Kidney (tissue), 14 donors: ENCODE measurements around the gene SPOCK1. TPM values are rescaled to one million over a fixed set of nuclear protein-coding genes. Genes with fewer than 3 reads are reported as not detected.

Experiments
- DNase-seq, 5 donors: peaks; one replicate each; pipeline ENCODE4 v3.0.0-alpha.2; 2013 to 2020
- FAIRE-seq: peaks from 2 replicates; lab custom pipeline; 2012; peaks lifted over from hg19 to GRCh38; lab: Jason Lieb, UNC
- H3K27ac ChIP-seq, 2 donors: one replicate each; pipeline ENCODE4 v1.7.0; 2013; ENCODE audit warnings: low read depth in 2 of 2, low read length in 2 of 2, inconsistent platforms in 1 of 2
- H3K27me3 ChIP-seq: one replicate; pipeline ENCODE4 v1.7.1; 2013; ENCODE audit warnings: low read length, inconsistent platforms; ENCODE audit not compliant: control insufficient read depth, insufficient read depth
- H3K36me3 ChIP-seq, 3 donors: one replicate each; pipeline versions ENCODE4 v1.7.0 to v1.7.1; 2013; ENCODE audit warnings: low read length in 3 of 3, control low read depth in 1 of 3, inconsistent platforms in 1 of 3; ENCODE audit not compliant: insufficient read depth in 3 of 3, control insufficient read depth in 2 of 3
- H3K4me1 ChIP-seq, 3 donors: one replicate each; pipeline versions ENCODE4 v1.7.0 to v1.7.1; 2013; ENCODE audit warnings: low read length in 3 of 3, inconsistent platforms in 1 of 3, low read depth in 1 of 3; ENCODE audit not compliant: control insufficient read depth in 2 of 3, insufficient read depth in 2 of 3
- H3K4me3 ChIP-seq, 3 donors: one replicate each; pipeline versions ENCODE4 v1.7.0 to v1.8.1; 2013; ENCODE audit warnings: low read length in 3 of 3, control low read depth in 1 of 3, inconsistent platforms in 1 of 3
- H3K9ac ChIP-seq, 3 donors: one replicate each; pipeline versions ENCODE4 v1.7.0 to v1.7.1; 2013; ENCODE audit warnings: low read length in 3 of 3, control low read depth in 1 of 3, inconsistent platforms in 1 of 3
- H3K9me3 ChIP-seq, 3 donors: one replicate each; pipeline versions ENCODE4 v1.7.0 to v1.7.1; 2013; ENCODE audit warnings: low read length in 3 of 3, control low read depth in 1 of 3, inconsistent platforms in 1 of 3; ENCODE audit not compliant: control insufficient read depth in 2 of 3, insufficient read depth in 1 of 3
- intact Hi-C: fragments of 100-400 bp; cut with DNase I; formaldehyde crosslinking; loops from one replicate; pipeline ENCODE4 v1.11.1; 2022
- polyA plus RNA-seq: library from polyadenylated mRNA; stranded (reverse); fragments of 350-450 nt; fragmentation: Illumina TruSeq; extraction: RNeasy Lipid Tissue Mini Kit (QIAGEN cat#74804); gene quantifications from one replicate; pipeline ENCODE4 v1.2.3, GENCODE V29; 2014; ENCODE audit warnings: low read depth, low replicate concordance; ENCODE audit not compliant: insufficient read depth
- total RNA-seq: library from RNA; stranded (reverse); fragmentation: NEBNext Ultra II Directional; extraction: Animal tissue kit (Norgen Biotek cat#: 25700); gene quantifications from one replicate; pipeline ENCODE4 v1.2.1, GENCODE V29; 2021
- TF ChIP-seq, protein P1 (sequence below): IDR thresholded peaks from 3 replicates; pipeline ENCODE4 v1.5.1; 2012; ENCODE audit warnings: mild to moderate bottlenecking, moderate library complexity, borderline replicate concordance; ENCODE audit not compliant: insufficient read depth; ENCODE audit errors: extremely low read depth
- donor health status: control.
- donor health status: control.
- donor health status: control.
- donor health status: control.
- donor health status: control.
- donor health status: DM: yes; HTN: yes; CAD: no.
- donor health status: Normal renal cell carcinoma (clear cell type).

SPOCK1 gene
- total and polyA plus RNA-seq, 2 donors from 2014 or later: 15.7 to 32.8 TPM

DNA sequence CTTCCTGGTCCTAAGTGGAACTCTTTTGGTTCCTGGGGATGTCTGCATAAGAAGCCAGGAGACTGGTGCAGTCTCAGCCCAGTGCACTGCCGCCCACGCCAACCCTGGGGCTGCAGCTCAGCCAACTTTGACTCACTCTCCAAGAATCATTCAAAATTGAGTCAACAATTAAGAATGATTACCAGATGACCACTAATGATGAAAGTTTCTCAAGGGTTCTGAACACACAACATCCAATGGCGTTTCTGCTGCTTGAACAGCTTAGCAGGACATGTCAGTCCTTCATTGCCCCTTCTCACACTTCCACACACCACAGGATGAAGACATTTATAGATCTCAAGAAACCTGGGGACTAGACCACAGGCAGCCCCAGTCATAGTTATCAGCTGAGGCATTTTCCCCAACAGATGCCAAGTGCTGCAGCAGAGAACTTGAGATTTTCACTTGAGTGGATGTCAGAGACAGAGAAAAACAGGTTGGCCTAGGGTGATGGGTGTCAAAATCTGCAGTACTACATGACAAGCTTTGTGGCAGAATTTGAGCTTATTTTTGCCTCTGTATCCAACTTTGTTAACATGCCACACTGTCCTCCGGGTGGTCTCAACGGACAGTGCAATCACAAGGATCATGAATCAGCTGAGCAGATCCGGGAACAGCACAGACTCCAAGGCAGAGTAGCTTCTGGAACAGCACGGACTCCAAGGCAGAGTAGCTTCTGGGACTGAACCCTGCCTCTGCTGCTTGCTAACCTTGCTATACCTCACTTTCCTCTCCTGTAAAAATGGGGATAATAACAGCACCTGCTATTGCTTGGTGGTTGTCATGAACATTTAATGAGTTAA lies 356.1 kb downstream of the SPOCK1 start:
- Histone ChIP-seq H3K9ac (no peak overlapping the region), H3K27me3 (no peaks in the 10 kb centered on the region), H3K9me3 (no peaks in the 10 kb centered on the region), H3K36me3 (no peaks in the 10 kb centered on the region), H3K4me3 (no peak overlapping the region), H3K27ac (no peak overlapping the region), H3K4me1 (no peaks in the 10 kb centered on the region)
- intact Hi-C loops: no loop called here
- TF ChIP-seq, protein P1, sequence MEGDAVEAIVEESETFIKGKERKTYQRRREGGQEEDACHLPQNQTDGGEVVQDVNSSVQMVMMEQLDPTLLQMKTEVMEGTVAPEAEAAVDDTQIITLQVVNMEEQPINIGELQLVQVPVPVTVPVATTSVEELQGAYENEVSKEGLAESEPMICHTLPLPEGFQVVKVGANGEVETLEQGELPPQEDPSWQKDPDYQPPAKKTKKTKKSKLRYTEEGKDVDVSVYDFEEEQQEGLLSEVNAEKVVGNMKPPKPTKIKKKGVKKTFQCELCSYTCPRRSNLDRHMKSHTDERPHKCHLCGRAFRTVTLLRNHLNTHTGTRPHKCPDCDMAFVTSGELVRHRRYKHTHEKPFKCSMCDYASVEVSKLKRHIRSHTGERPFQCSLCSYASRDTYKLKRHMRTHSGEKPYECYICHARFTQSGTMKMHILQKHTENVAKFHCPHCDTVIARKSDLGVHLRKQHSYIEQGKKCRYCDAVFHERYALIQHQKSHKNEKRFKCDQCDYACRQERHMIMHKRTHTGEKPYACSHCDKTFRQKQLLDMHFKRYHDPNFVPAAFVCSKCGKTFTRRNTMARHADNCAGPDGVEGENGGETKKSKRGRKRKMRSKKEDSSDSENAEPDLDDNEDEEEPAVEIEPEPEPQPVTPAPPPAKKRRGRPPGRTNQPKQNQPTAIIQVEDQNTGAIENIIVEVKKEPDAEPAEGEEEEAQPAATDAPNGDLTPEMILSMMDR: no peak
- DNase-seq (peak in 2 of 5 donors; percentile 26 to 81), FAIRE-seq (no peak)

DNA sequence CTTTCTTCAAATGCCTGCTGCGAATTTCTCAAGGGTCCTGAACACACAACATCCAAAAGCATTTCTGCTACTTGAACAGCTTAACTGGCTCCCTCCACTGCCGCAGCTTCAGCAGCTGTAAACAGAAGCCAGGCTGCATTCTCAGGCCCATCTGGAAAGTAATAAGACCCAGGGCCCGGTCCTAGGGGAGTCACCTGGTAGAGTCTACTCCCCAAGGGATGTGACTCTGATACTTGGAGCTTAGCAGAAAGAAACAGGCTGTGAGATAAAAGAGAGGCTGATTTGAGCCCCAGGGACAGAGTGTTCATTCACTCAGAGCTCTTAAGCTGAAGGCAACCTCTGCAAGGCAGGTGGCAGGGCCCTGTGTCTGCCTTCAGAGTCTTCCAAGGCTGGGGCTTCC lies 356.8 kb downstream of the SPOCK1 start:
- Histone ChIP-seq H3K9ac (no peak overlapping the region), H3K4me3 (no peak overlapping the region), H3K36me3 (no peaks in the 10 kb centered on the region), H3K27me3 (no peaks in the 10 kb centered on the region), H3K4me1 (no peaks in the 10 kb centered on the region), H3K27ac (no peak overlapping the region), H3K9me3 (no peaks in the 10 kb centered on the region)
- DNase-seq: peak in 3 of 5 donors; percentile 33 to 61 (median 57)
- FAIRE-seq: no peak
- intact Hi-C loops: no loop called here
- TF ChIP-seq, protein P1: no peak

DNA sequence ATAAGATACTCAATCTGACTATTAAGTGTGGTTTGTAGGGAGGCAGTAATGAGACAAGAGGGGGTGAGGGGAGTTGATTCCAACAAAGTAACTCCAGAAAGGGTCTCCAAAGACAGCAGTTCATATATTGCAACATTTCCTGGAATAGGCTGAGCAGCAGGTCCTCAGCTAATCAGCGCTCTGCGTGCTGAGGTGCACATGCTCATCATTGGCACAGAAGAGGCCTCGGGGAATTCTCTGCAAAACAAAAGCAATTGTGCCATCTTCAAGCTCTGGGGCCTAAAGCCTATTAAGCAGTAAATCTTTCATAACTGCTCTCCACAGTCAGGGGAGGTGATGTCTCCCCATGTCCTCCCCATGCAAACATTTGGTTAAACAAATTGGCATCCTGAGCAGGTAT lies 357.3 kb downstream of the SPOCK1 start:
- no peak overlapping the region for H3K27ac ChIP-seq
- DNase-seq (no peak), FAIRE-seq (no peak)
- intact Hi-C loops: no loop called here
- H3K9me3 ChIP-seq: no peaks in the 10 kb centered on the region
- no peaks in the 10 kb centered on the region for H3K27me3 ChIP-seq
- TF ChIP-seq, protein P1: no peak
- no peaks in the 10 kb centered on the region for H3K4me1 ChIP-seq
- H3K9ac ChIP-seq: no peak overlapping the region
- H3K4me3 ChIP-seq: no peak overlapping the region
- H3K36me3 ChIP-seq: no peaks in the 10 kb centered on the region
